HG03439 (cell line): Measurements from ENCODE around the gene KCNJ6.

ENCODE experiments used
- ATAC-seq: cut with Tn5 transposase; IDR thresholded peaks from one replicate; pipeline ENCODE4 v1.9.1; 2021; ENCODE audit warnings: mild to moderate bottlenecking, moderate library complexity; ENCODE audit not compliant: unreplicated experiment

KCNJ6 gene

DNA sequence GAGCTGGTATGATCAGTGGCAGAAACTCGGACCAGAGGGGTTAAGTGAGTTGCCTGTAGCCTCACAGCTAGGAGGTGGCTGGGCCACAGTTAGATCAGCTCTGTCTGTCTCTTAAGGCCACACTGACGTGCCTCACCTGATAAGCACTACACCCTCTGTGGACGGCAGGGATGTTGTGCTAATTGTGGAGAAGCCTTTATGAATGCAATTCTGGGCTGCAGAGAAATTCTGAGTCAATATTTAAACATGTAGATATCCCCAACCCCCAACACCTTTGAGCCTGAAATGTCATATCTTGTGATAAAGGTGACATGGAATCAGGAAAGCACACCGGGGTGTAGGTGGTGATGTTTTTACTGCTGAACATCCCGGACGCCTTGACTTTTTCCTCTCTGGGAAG is 88.3 kb downstream of the KCNJ6 start:
- no peak for ATAC-seq

DNA sequence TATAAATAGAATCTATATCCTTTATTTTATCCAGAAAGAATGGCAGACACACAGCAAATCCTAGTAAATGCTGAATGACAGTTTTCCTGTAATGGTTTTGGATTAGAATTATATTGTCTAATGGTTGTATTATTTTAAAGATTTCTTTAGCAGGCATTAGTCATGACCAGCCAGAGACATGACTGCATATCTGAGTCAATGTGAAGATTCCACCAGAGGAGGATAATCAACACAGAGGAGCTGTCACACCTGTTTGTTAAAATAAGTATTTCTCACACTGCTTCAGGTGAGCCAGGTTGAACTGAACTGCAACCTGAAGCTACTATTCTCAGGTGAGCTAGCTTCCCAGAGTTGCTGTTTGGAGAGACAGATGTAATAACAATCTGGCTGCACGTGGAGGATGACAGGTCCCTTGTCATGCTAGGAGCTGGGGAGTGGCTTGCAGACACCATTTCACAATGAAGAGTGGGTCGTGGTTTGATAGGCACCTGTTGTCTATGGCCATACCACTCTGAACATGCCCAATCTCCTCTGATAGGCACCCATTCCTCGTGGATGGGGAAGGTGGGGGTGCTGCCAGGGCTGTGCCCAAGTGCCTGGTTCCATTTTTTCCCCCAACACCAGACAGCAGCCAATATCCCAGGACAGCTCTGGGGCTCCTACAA is 94.3 kb downstream of the KCNJ6 start:
- ATAC-seq: no peak

DNA sequence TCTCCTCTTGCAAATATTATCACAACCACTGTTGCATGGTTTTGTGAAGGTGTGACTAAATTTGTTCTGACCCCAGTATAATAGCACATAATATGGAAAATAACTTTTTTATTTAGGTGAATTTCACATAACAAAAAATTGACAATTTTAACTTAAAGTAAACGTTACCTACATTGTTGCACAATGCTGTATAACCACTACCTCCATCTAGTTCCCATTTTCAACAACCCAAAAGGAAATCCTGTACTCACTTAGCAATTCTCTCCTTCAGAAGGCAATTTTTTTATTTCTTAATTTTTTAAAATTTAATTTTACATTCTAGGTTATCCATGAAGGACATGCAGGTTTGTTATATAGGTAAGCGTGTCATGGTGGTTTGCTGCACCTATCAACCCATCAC is 95.2 kb downstream of the KCNJ6 start:
- no peak for ATAC-seq

DNA sequence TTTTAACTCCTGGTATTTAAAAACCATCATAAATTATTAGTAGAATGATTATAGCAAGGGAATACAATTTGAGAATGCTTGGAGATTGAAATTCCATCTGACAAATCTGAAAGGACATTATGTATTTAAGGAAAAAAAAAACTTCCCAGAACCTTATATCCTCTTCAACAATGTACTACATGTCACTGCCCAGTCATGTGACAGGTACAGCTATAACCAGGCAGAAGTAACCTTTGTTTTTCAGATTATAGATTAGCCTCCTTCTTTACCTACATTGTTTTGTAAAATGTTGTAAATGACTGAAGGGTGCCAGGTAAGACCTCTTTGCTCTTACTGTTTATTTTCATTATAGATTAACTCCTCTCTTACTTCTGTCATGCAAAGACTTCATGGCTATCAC is 96.9 kb downstream of the KCNJ6 start:
- ATAC-seq: no peak

GRCh38 chr21:37817242-37817641 is 99.0 kb downstream of the KCNJ6 start:
- ATAC-seq: no peak

DNA sequence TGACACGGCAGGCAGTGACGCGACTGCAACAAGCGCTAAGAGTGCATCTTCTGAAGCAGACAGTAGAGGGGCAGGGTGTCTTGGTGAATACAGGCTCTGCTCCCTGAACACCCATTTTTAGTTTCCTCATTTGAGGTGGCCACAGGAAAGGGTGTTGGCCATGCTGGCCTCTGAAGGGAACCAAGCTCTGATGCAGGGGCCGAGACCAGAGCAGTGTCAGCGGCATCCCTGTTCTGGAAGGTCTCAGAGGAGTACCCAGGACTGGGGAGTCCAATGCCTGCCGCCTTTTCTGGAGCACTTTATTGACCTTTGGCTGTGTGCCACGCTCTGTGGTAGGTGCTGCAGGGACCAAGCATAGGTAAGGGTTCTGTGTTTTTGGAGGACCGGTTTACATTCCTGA is 100.4 kb downstream of the KCNJ6 start:
- no peak for ATAC-seq

GRCh38 chr21:37811711-37812110 is 104.5 kb downstream of the KCNJ6 start:
- ATAC-seq: no peak

DNA sequence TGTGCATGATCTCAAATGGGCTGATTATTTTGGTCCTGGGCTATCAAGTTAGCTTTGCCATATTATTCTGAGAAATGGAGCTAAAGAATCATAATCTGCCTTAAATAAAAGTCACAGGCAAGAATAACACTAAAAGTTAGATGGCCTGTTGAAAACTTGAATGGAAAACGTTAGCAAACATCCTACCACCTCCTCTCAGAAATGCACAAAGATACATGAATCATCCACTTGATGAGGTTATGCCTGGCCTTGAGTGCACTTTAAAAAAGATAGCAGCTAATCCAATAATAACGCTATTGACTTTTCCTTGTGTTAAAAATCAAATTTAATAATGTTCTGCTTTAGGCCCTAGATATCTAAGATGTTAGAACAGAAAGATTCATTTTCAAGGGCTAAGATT is 108.0 kb downstream of the KCNJ6 start:
- no peak for ATAC-seq

DNA sequence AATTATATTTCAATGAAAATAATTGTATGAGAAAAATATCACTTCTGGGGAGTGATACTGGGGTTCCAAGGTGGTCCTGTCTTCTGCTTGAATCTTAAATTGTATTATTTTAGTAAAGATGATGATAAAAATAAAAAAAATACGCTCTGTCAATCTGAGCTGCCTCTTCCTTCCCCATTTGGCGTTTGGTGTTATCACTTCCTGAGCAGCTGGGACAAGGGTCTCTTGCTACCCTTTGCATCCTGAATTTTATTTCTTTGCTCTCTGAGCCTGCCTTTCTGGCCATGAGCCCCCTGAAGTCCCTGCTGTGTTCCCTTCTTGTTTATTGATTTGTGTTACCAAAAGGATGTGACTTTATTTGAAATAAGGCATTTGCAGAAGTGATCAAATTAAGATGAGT is 111.0 kb downstream of the KCNJ6 start:
- no peak for ATAC-seq

DNA sequence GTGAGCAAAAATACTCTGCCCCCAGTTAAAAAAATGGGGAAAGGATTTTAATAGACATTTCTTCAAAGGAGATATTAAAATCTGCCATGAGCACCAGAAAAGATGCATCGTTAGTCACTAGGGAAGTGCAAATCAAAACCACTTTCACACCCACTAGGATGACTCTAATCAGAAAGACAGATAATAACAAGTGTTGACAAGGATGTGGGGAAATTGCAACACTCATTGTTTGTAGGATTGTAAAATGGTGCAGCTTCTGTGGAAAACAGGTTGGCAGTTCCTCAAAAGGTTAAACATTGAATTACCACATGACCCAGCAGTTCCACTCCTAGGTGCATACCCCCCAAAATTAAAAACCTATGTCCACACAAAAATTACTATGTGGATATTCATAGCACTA is 112.3 kb downstream of the KCNJ6 start:
- no peak for ATAC-seq

GRCh38 chr21:37803101-37803651 is 113.1 kb downstream of the KCNJ6 start:
- no peak for ATAC-seq

- ATAC-seq: no peak
Observed at GRCh38 chr21:37800456-37801061, 115.7 kb downstream of the KCNJ6 start.

DNA sequence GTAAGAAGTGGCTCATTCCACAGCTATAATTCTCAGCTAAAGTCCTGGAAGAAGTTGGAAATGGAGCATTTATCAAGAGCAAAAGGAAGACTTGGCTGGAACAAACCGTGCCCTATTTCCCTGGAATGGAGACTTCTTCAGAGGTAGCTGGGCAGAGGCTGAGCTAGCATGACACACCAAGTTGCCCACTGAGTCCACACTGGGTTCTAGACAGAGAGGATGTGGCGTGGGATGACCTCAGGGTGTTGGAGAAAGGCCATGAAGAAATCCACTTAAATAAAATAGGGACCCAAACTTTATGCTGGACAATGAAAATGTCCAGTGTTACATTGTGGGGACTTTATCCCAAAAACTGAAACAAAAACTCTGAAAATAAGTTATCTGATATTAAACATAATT is 116.2 kb downstream of the KCNJ6 start:
- ATAC-seq: no peak

GRCh38 chr21:37799211-37800056 is 116.8 kb downstream of the KCNJ6 start:
- no peak for ATAC-seq

DNA sequence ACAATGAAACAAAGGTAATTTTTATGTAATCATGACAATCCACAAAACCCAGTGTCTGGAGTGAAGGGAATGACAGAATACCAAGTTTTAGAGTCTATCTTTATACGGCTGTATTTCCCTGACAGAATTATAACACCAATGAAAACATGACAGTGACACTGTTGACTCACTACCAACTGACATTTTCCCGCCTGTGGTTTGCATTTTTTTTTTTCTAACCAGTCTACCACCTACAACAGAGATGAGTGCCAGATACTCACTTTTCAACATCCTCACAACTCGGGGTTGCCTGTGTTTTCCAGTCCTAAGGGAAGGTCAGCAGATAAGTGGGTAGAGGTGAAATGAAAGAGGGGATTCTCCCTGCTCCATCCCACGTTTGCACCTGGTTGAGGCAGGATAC is 118.9 kb downstream of the KCNJ6 start:
- ATAC-seq: no peak

- ATAC-seq: no peak
Observed at GRCh38 chr21:37796011-37796410, 120.2 kb downstream of the KCNJ6 start.

DNA sequence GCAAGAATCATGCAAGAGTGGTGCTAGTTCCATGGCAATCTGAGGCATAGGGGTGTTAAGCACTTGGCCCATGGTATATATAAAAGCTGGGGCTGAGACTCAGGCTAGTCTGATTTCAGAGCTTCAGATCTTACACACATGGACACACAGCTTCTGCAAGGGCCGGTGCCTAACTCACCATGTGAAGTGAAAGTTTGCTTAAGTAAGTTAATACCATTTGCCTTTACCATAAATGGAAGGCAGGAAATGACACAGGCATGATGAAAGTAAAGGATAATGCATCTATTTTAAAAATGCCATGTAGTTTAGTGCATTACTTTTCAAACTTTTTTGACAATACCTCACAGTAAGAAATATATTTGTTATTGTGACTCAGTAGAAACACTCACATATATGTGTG is 122.6 kb downstream of the KCNJ6 start:
- ATAC-seq: no peak

DNA sequence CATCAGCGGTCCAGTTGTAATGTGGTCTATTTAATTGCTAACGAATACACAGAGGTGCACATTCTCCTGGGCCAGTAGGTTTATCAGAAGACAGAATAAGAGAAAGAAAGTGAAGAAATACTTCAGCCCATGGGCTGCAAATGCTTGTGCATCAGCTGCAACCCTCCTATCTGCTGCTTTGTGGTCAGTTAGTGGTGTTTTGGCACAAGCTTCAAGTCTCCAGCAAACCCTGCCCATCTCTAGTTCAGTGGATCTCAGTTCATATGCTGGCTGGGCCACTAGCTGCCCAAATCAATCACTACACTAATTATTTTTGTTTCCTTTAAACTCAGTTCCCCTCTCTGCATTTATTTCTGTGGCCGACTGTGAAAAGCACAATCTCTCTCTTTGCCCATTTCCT is 124.2 kb downstream of the KCNJ6 start:
- no peak for ATAC-seq

DNA sequence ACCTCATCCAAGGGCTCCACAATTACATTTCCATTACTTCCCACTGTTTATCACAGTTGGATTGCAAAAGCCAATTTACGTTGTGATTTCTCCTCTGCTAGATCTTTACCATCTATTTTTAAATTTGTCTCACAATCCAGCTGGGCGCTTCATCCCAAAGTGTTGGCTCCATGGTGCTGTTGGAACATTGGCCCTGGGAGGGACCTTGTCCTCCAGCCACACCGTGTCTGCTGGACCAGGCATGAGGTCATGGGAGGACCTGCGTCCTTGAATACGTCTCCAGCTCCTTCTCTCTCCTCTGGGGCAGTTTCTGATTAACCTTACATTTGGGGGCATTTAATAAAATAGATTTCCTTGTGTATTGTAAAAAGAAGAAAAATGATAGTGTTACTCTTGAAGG is 125.4 kb downstream of the KCNJ6 start:
- no peak for ATAC-seq

- no peak for ATAC-seq
Observed at GRCh38 chr21:37788503-37788902, 127.8 kb downstream of the KCNJ6 start.

DNA sequence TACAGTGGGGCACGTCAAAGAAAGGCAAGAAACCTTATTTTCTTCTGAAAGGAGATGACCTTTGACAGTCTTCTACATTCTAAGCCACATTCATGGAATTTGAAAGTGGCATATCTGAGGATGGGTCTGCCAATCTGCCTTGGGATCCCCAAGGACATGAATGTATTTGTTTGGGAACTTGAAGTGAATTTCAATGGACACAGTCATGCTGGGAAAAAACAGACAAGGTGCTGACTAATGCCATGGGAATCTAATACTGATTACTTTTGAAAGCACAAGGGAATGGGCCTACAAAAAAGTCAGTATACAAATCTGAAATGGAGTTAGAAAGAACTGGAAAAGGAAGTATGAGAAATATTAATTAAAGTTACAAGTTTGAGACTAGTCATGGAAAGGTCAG is 128.8 kb downstream of the KCNJ6 start:
- no peak for ATAC-seq
